K562 treated with DMSO at 1 percent for 48 hours (cell line): ENCODE results near the gene ARL2. TPM values are rescaled to one million over a fixed set of nuclear protein-coding genes. Genes with fewer than 3 reads are reported as not detected.

Source experiments
- total RNA-seq: library from RNA; unstranded; fragments of 300-600 nt; gene quantifications from 2 replicates; pipeline ENCODE4 v1.2.3, GENCODE V29; 2022; ENCODE audit warnings: low replicate concordance; ENCODE audit errors: extremely low read depth

The ARL2 gene
- total RNA-seq = not detected in 2 replicates

DNA sequence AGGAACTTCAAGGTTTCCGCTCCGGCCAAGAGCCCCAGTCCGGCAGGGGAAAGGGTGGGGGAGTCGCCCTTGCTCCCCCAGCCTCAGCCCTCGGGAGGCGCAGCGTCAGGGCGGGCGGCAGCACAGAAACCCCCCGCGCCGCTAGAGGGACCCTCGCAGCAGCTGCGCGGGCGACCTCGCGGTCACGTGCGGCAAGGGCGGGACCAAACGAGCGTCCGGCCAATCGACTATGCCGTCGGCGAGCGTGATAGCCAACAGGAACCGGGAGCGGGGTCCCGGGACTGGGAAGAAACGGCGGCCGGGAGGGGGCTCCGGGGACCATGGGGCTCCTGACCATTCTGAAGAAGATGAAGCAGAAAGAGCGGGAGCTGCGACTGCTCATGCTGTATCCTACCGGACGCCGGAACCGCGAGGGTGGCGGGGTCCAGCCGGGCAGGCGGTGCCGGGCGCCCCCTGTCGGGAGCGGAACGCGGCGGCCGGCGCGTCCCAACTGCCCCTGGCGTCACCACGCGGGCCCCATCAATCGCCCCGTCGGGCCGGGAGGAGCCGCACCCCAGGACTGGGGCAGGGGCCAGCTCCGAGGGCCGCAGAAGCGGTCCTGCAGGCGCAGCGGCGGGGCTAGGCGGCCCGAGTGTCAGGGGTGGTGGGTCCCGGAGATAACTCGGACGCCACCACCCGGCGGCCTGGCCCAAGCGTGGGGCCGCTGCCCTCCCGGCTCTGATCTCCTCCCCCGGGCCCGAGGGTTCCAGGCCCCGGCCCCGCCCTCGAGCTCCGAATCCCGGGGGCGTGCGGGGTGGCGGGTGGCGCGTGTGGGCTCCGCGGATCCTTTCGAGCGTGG is at the start of gene ARL2:
TSS of gene ARL2 (plus strand) at position 273 of the 838 bp plus-strand sequence. CDS start at position 321, 48 bp downstream.

DNA sequence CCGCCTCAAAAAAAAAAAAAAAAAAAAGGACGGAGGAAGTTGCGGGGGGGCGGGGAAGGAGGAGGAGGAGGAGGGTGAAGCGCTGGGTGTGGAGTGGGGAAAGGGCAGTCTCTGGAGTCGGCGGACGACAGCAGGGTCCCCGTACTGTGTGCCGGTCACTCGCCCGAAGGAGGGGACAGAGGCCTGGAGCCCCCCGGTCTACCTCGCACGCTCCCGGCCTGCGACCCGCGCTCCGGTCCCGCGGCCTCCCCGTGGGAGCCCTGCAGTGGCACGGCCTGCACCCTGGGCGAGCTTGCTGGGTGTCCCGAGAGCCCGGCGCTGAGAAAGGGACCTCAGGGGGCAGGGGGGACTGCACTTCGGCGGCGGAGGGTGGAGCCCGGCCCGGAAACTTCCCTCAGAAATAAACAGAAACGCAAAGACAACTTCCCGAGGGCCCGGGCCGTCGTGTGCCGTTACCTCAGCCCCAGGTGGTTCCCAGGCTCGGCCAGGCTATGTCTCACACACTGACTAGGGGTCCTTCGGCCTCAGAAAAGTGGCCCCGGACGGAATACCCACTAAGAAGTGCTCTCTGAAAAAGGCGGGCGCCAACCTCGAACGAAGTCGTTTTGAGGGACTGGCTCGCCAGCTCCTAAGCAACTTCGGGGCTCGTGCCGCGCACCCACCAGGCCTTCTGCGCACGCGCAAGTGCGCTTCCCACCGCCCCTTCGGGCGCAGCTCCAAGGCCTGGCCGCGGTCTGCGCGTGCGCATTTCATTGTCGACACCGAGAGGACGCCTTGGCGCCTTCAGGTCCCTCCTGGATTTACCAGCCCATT is 42.3 kb upstream of the ARL2 start, which contains the start of gene MAJIN:
TSS of gene MAJIN (minus strand) at position 688 of the 813 bp plus-strand sequence. CDS start 12,703 bp downstream, outside the sequence.

DNA sequence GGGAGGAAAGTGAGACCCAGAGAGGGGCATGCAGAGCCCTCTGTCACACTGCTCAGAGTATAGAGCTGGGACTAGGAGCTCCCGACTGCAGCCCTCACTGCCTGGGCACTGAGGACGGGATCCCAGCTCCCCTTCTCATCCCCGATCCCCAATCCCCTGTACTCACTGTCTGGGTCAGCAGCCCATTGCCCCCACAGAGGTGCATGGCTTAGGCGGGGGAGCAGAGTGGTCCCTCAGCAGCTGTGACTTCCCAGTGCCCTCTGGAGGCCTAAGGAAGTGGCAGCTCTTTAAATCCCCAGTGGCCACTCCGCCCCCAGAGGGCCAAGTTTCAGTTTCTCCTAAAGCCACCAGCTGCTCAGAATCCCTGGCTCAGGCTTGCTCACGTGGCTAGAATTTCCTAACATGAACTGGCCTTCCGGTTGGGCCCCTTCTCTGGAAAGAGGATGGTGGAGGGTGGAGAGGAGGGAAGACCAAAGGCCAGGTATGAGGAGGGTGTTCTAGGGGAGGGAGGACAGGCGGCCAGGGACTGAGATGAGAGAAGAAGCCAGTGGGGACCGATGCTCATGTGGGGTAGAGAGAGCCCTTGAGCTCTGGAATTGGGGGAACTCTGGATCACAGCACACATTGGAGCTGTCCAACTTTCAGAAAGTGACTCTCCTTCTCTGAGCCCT is 17.1 kb upstream of the ARL2 start, which contains the start of gene BATF2:
TSS of gene BATF2 (minus strand) at position 262 of the 671 bp plus-strand sequence. CDS start at position 205, 57 bp downstream.

DNA sequence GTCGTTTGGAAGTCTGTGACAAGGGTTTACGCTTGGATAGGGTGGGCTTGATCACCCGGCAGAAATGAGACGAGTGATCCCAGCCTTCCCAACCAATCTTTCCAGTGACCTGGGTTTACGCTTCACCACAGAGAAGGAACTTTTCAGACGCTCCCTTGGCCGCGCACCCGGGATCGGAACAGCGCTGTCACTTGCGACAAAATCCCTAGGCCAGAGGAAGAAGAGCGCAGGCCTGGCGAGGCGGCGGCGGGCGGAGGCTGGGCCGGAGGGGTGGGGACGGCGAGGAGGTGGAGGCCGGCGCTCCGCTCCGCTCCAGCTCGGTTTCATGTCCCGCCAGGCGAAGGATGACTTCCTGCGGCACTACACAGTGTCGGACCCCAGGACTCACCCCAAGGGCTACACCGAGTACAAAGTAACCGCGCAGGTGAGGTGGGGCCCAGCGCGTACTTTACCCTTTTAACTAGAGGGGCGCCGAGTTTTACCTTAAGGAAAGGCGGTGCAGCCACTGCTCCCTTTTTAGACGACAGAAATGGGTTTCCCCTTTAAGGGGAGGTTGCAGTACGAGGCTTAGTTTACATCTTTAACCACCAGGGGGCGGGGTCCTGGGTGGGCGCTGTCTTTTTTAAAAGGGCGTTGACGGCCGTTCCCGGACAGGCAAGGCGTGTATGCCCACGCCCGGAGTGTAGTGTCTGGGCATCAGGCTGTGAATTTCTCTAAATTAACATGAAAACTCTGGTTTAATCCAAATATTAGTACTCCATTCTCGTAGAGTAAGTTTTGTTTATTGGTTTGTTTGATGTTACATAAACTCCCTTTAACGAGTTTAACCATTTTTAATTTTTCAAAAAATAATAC is 13.5 kb downstream of the ARL2 start, which contains the start of gene SNX15:
TSS of gene SNX15 (plus strand) at position 227 of the 855 bp plus-strand sequence. CDS start at position 326, 99 bp downstream.

DNA sequence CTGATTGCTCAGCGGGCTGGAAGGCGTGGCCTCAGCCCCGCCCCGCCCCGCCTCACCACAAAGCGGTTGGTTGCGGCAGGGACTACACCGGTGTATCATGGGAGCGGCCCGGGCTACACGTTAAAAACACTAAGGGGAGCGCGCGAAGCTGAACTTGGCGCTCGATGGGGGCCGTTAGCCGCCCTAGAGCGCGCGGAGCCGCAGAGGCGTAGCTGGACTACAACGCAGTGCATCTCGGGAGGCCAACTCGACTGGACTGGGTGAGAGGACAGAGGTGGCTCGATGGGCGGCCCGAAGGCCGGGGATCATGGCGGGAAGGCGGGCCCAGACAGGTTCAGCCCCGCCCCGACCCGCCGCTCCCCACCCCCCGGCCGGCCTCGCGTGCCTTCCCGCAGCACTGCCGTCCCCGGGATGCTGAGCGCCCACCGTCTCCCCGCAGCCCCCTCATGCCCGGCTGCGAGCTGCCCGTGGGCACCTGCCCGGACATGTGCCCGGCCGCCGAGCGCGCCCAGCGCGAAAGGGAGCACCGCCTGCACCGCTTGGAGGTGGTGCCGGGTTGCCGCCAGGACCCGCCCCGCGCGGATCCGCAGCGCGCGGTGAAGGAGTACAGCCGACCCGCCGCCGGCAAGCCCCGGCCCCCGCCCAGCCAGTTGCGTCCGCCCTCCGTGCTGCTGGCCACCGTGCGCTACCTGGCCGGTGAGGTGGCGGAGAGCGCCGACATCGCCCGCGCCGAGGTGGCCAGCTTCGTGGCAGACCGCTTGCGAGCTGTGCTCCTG is 27.1 kb downstream of the ARL2 start, which contains the start of gene SAC3D1:
TSS of gene SAC3D1 (plus strand) at position 364 of the 776 bp plus-strand sequence. CDS start at position 447, 83 bp downstream.

DNA sequence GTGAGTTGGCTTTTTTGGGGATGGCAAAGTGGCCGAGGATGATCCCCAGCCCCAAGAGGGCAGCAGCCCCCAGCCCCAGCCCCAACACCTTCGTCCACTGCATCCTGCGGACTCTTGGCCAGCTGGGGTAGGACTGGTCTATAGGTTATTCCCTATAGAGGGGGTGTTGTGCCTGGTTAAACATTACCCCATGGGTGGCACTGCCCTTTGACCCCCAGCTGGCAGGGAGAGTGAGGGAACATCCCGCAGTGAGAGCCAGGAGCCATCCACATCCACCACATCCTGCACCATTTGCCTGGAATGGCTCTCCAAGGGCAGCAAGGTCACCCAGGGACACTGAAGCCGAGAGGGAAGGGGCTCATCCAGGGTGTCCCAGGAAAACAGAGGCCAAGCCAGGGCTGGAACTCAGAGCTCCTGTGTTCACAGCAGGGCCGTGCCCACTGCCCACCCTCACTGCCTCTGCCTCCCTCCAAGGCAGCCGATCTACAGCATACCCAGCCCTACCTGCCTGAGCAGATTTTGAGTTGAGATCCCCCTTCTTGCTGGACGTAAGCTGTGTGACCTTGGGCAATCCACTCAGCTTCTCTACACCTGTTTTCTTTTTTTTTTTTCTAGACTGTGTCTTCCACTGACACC is 44.6 kb downstream of the ARL2 start, which contains the start of gene NAALADL1:
TSS of gene NAALADL1 (minus strand) at position 135 of the 636 bp plus-strand sequence. CDS start at position 103, 32 bp downstream.

Other genes with a start within 250 kb of the ARL2 start
- gene SF1, start 235.6 kb upstream of the ARL2 start, total RNA-seq = not detected in 2 replicates
- not detected in 2 replicates for gene MAP4K2, start 210.9 kb upstream of the ARL2 start, total RNA-seq
- gene MEN1, start 203.6 kb upstream of the ARL2 start, total RNA-seq = not detected in 2 replicates
- gene CDC42BPG, start 169.5 kb upstream of the ARL2 start, total RNA-seq = not detected in 2 replicates
- not detected in 2 replicates for gene EHD1, start 135.5 kb upstream of the ARL2 start, total RNA-seq
- not detected in 2 replicates for gene ATG2A, start 97.0 kb upstream of the ARL2 start, total RNA-seq
- gene PPP2R5B, start 89.5 kb upstream of the ARL2 start, total RNA-seq = not detected in 2 replicates
- not detected in 2 replicates for gene GPHA2, start 78.3 kb upstream of the ARL2 start, total RNA-seq
- not detected in 2 replicates for gene MAJIN, start 42.1 kb upstream of the ARL2 start, total RNA-seq
- gene BATF2, start 17.2 kb upstream of the ARL2 start, total RNA-seq = not detected in 2 replicates
- gene SNX15, start 13.3 kb downstream of the ARL2 start, total RNA-seq = not detected in 2 replicates
- not detected in 2 replicates for gene SAC3D1, start 27.1 kb downstream of the ARL2 start, total RNA-seq
- gene NAALADL1, start 44.4 kb downstream of the ARL2 start, total RNA-seq = not detected in 2 replicates
- gene CDCA5, start 69.9 kb downstream of the ARL2 start, total RNA-seq = not detected in 2 replicates
- gene ZFPL1, start 70.1 kb downstream of the ARL2 start, total RNA-seq = not detected in 2 replicates
- not detected in 2 replicates for gene VPS51, start 82.1 kb downstream of the ARL2 start, total RNA-seq
- not detected in 2 replicates for gene TM7SF2, start 97.7 kb downstream of the ARL2 start, total RNA-seq
- not detected in 2 replicates for gene ZNHIT2, start 103.5 kb downstream of the ARL2 start, total RNA-seq
- gene FAU, start 108.0 kb downstream of the ARL2 start, total RNA-seq = not detected in 2 replicates
- not detected in 2 replicates for gene MRPL49, start 108.2 kb downstream of the ARL2 start, total RNA-seq
- not detected in 2 replicates for gene SYVN1, start 120.4 kb downstream of the ARL2 start, total RNA-seq
- gene SPDYC, start 156.1 kb downstream of the ARL2 start, total RNA-seq = not detected in 2 replicates
- gene CAPN1, start 167.8 kb downstream of the ARL2 start, total RNA-seq = not detected in 2 replicates
- not detected in 2 replicates for gene POLA2, start 247.8 kb downstream of the ARL2 start, total RNA-seq